Epithelial cell of esophagus (primary cell): ENCODE results near the gene AMIGO1.

Source experiments
- DNase-seq: peaks from one replicate; pipeline ENCODE4 v3.0.0; 2010; ENCODE audit warnings: low read depth
- H3K4me3 ChIP-seq: 2 replicates; pipeline ENCODE4 v1.5.1; 2011; ENCODE audit warnings: mild to moderate bottlenecking, low read length, control low read depth
- CTCF ChIP-seq: IDR thresholded peaks from 2 replicates; pipeline ENCODE4 v1.5.1; 2011; ENCODE audit warnings: low read depth, mild to moderate bottlenecking, low read length, control low read depth, inconsistent platforms; ENCODE audit not compliant: insufficient read depth; ENCODE audit errors: missing control alignments

The AMIGO1 gene

GRCh38 chr1:109538827-109539555, 29.5 kb upstream of the AMIGO1 start:
- H3K4me3 ChIP-seq = no peak overlapping the region
- no peak for DNase-seq
- TF ChIP-seq CTCF = no peak

GRCh38 chr1:109537450-109538178, 28.1 kb upstream of the AMIGO1 start:
- TF ChIP-seq CTCF = no peak
- no peak for DNase-seq
- H3K4me3 ChIP-seq = no peak overlapping the region

- DNase-seq = no peak
- TF ChIP-seq CTCF = no peak
- no peak overlapping the region for H3K4me3 ChIP-seq
These were observed 26.5 kb upstream of the AMIGO1 start for GRCh38 chr1:109535971-109536491.

- no peak overlapping the region for H3K4me3 ChIP-seq
- TF ChIP-seq CTCF = no peak
- no peak for DNase-seq
These were observed 26.0 kb upstream of the AMIGO1 start for GRCh38 chr1:109535481-109535880.

GRCh38 chr1:109534307-109534858, 24.9 kb upstream of the AMIGO1 start:
- no peak overlapping the region for H3K4me3 ChIP-seq
- no peak for TF ChIP-seq CTCF
- no peak for DNase-seq

GRCh38 chr1:109532365-109533136, 23.0 kb upstream of the AMIGO1 start:
- DNase-seq = peak; percentile 67
- H3K4me3 ChIP-seq = no peak overlapping the region
- peak; percentile 95 for TF ChIP-seq CTCF
